Trophoblast cell (in vitro differentiated cells and primary cell): ENCODE measurements around the gene STT3A. TPM values are rescaled to one million over a fixed set of nuclear protein-coding genes. Genes with fewer than 3 reads are reported as not detected.
A peak's percentile ranks its signal among the peaks of the same experiment; 100 is the strongest.

Experiments
- DNase-seq, 2 donors: peaks; one replicate each; pipeline ENCODE4 v3.0.0-alpha.2; 2016
- H2AFZ ChIP-seq: 2 replicates; pipeline ENCODE4 v1.6.1; 2013; ENCODE audit warnings: low read length, moderate library complexity, mild to moderate bottlenecking; ENCODE audit not compliant: insufficient read depth, poor library complexity
- H2AK5ac ChIP-seq: 2 replicates; pipeline ENCODE4 v1.6.1; 2013; ENCODE audit warnings: mild to moderate bottlenecking, low read length
- H2BK120ac ChIP-seq: 2 replicates; pipeline ENCODE4 v1.6.1; 2013; ENCODE audit warnings: low read length, mild to moderate bottlenecking, moderate library complexity; ENCODE audit not compliant: insufficient read depth, poor library complexity
- H2BK12ac ChIP-seq: 2 replicates; pipeline ENCODE4 v1.6.1; 2013; ENCODE audit warnings: mild to moderate bottlenecking, low read length, moderate library complexity
- H2BK5ac ChIP-seq: 2 replicates; pipeline ENCODE4 v1.6.1; 2013; ENCODE audit warnings: low read length, low read depth, moderate library complexity, mild to moderate bottlenecking; ENCODE audit not compliant: poor library complexity
- H3K14ac ChIP-seq: 2 replicates; pipeline ENCODE4 v1.6.1; 2013; ENCODE audit warnings: mild to moderate bottlenecking, low read length
- H3K18ac ChIP-seq: 2 replicates; pipeline ENCODE4 v1.6.1; 2013; ENCODE audit warnings: mild to moderate bottlenecking, low read length
- H3K23ac ChIP-seq: 2 replicates; pipeline ENCODE4 v1.6.1; 2013; ENCODE audit warnings: low read length
- H3K27ac ChIP-seq: 2 replicates; pipeline ENCODE4 v1.5.1; 2013; ENCODE audit warnings: low read depth, mild to moderate bottlenecking, inconsistent platforms, low read length, moderate library complexity
- H3K27me3 ChIP-seq: 2 replicates; pipeline ENCODE4 v1.6.1; 2013; ENCODE audit warnings: inconsistent platforms, mild to moderate bottlenecking, low read length, moderate library complexity; ENCODE audit not compliant: insufficient read depth
- H3K36me3 ChIP-seq, 2 experiments: 1 replicate in 1 of 2; 2 replicates in 1 of 2; pipeline ENCODE4 v1.6.1; 2013; ENCODE audit warnings: low read length in 2 of 2, mild to moderate bottlenecking in 2 of 2, moderate library complexity in 1 of 2; ENCODE audit not compliant: insufficient read depth in 2 of 2, control insufficient read depth in 1 of 2
- H3K4ac ChIP-seq: 2 replicates; pipeline ENCODE4 v1.6.1; 2013; ENCODE audit warnings: low read depth, mild to moderate bottlenecking, low read length, moderate library complexity
- H3K4me1 ChIP-seq, 2 experiments: 1 replicate in 1 of 2; 2 replicates in 1 of 2; pipeline ENCODE4 v1.6.1; 2013; ENCODE audit warnings: low read length in 2 of 2, mild to moderate bottlenecking in 2 of 2, moderate library complexity in 1 of 2; ENCODE audit not compliant: insufficient read depth in 2 of 2, control insufficient read depth in 1 of 2
- H3K4me2 ChIP-seq: 2 replicates; pipeline ENCODE4 v1.6.1; 2013; ENCODE audit warnings: inconsistent platforms, mild to moderate bottlenecking, low read length, moderate library complexity
- H3K4me3 ChIP-seq: 2 replicates; pipeline ENCODE4 v1.5.1; 2013; ENCODE audit warnings: mild to moderate bottlenecking, low read depth, low read length, inconsistent platforms
- H3K79me1 ChIP-seq: one replicate; pipeline ENCODE4 v1.6.1; 2013; ENCODE audit warnings: low read length
- H3K79me2 ChIP-seq: 2 replicates; pipeline ENCODE4 v1.6.1; 2013; ENCODE audit warnings: low read length, mild to moderate bottlenecking; ENCODE audit not compliant: control insufficient read depth, insufficient read depth, poor library complexity
- H3K9ac ChIP-seq: 2 replicates; pipeline ENCODE4 v1.6.1; 2013; ENCODE audit warnings: mild to moderate bottlenecking, low read length
- H3K9me3 ChIP-seq: 2 replicates; pipeline ENCODE4 v1.6.1; 2013; ENCODE audit warnings: low read depth, mild to moderate bottlenecking, control low read depth, inconsistent platforms, low read length; ENCODE audit not compliant: insufficient read depth
- H4K12ac ChIP-seq: 2 replicates; pipeline ENCODE4 v1.6.1; 2013; ENCODE audit warnings: low read depth, mild to moderate bottlenecking, low read length, moderate library complexity
- H4K8ac ChIP-seq: 2 replicates; pipeline ENCODE4 v1.6.1; 2013; ENCODE audit warnings: low read depth, mild to moderate bottlenecking, low read length, moderate library complexity
- H4K91ac ChIP-seq: one replicate; pipeline ENCODE4 v1.6.1; 2013; ENCODE audit warnings: low read depth, mild to moderate bottlenecking, low read length, moderate library complexity
- WGBS: extraction: QIAGEN DNeasy Blood & Tissue Kit; methylation state at CpG from one replicate; pipeline ENCODE4 v1.1.7; 2013; ENCODE audit warnings: missing lambda C conversion rate; ENCODE audit not compliant: insufficient read length, insufficient coverage; ENCODE audit errors: extremely low coverage; 5-methylcytosine and 5-hydroxymethylcytosine counted together
- polyA plus RNA-seq: library from polyadenylated mRNA; stranded (reverse); fragments of 200-250 nt; gene quantifications from 2 replicates; pipeline ENCODE4 v1.2.3, GENCODE V29; 2013

STT3A gene
- 298 and 323 TPM in 2 replicates for polyA plus RNA-seq

- Histone ChIP-seq H2BK120ac (peak within 1 kb of the TSS; percentile 20), H3K79me2 (peaks cover 13% of the 10 kb centered on the region), H2BK5ac (peak within 1 kb of the TSS; percentile 44), H3K36me3 (peaks cover 3 to 4% of the 10 kb centered on the region in 2 experiments), H4K12ac (peak within 1 kb of the TSS; percentile 83), H3K27ac (peak within 1 kb of the TSS; percentile 80), H3K79me1 (peaks cover 15% of the 10 kb centered on the region), H4K8ac (peak within 1 kb of the TSS; percentile 97), H3K14ac (peak within 1 kb of the TSS; percentile 68), H3K23ac (no peak within 1 kb of the TSS), H2AK5ac (peak within 1 kb of the TSS; percentile 28), H3K9ac (peak within 1 kb of the TSS; percentile 98), H3K4ac (peak within 1 kb of the TSS; percentile 53), H3K4me3 (peak within 1 kb of the TSS; percentile 100), H3K9me3 (no peaks in the 10 kb centered on the region), H3K4me2 (peak within 1 kb of the TSS; percentile 88), H3K27me3 (no peaks in the 10 kb centered on the region), H3K18ac (peak within 1 kb of the TSS; percentile 68), H4K91ac (peak within 1 kb of the TSS; percentile 94), H2AFZ (peak within 1 kb of the TSS; percentile 84), H2BK12ac (no peak within 1 kb of the TSS), H3K4me1 (peaks cover 0 to 2% of the 10 kb centered on the region in 2 experiments)
- no CpG with 5 or more reads among the region's 55 CpGs for WGBS
- peak; percentile 100 for DNase-seq
These were observed at the start of gene STT3A for GRCh38 chr11:125592305-125593113. TSS of gene STT3A (plus strand) at chr11:125592852. CDS start at chr11:125595916, 3,064 bp downstream.

- Histone ChIP-seq H2AK5ac (no peak overlapping the region), H3K36me3 (no peaks in the 10 kb centered on the region), H4K12ac (no peak overlapping the region), H3K9ac (no peak overlapping the region), H3K14ac (no peak overlapping the region), H2BK120ac (no peak overlapping the region), H2AFZ (no peak overlapping the region), H2BK5ac (no peak overlapping the region), H3K79me2 (no peaks in the 10 kb centered on the region), H3K18ac (no peak overlapping the region), H3K4ac (no peak overlapping the region), H3K27ac (no peak overlapping the region), H3K79me1 (no peaks in the 10 kb centered on the region), H3K4me3 (no peak overlapping the region), H3K27me3 (no peaks in the 10 kb centered on the region), H3K23ac (no peak overlapping the region), H3K9me3 (peaks cover 8% of the 10 kb centered on the region), H3K4me2 (no peak overlapping the region), H2BK12ac (no peak overlapping the region), H4K91ac (no peak overlapping the region), H3K4me1 (no peaks in the 10 kb centered on the region), H4K8ac (no peak overlapping the region)
- WGBS: no CpG with 5 or more reads among the region's 1 CpG
- DNase-seq: no peak
These were observed 41.9 kb upstream of the STT3A start for GRCh38 chr11:125550780-125551179.

- no peak overlapping the region for H3K18ac ChIP-seq
- no peak overlapping the region for H4K91ac ChIP-seq
- no peak overlapping the region for H2BK120ac ChIP-seq
- H2AK5ac ChIP-seq: no peak overlapping the region
- no peak overlapping the region for H2BK12ac ChIP-seq
- H3K9me3 ChIP-seq: peaks cover 8% of the 10 kb centered on the region
- H3K23ac ChIP-seq: no peak overlapping the region
- H3K4me1 ChIP-seq: no peaks in the 10 kb centered on the region
- H3K79me1 ChIP-seq: no peaks in the 10 kb centered on the region
- H3K4me3 ChIP-seq: no peak overlapping the region
- WGBS: no CpG with 5 or more reads among the region's 1 CpG
- H2AFZ ChIP-seq: no peak overlapping the region
- H3K27me3 ChIP-seq: no peaks in the 10 kb centered on the region
- H4K8ac ChIP-seq: no peak overlapping the region
- H3K79me2 ChIP-seq: no peaks in the 10 kb centered on the region
- H3K27ac ChIP-seq: no peak overlapping the region
- no peak overlapping the region for H2BK5ac ChIP-seq
- DNase-seq: no peak
- no peak overlapping the region for H3K4ac ChIP-seq
- H3K14ac ChIP-seq: no peak overlapping the region
- no peak overlapping the region for H4K12ac ChIP-seq
- H3K4me2 ChIP-seq: no peak overlapping the region
- H3K36me3 ChIP-seq: no peaks in the 10 kb centered on the region
- no peak overlapping the region for H3K9ac ChIP-seq
These were observed 40.8 kb upstream of the STT3A start for GRCh38 chr11:125551835-125552342.

GRCh38 chr11:125552927-125553326 is 39.7 kb upstream of the STT3A start:
- no peak overlapping the region for H3K4ac ChIP-seq
- H3K4me2 ChIP-seq: no peak overlapping the region
- no peak for DNase-seq
- H3K23ac ChIP-seq: no peak overlapping the region
- no peak overlapping the region for H2AFZ ChIP-seq
- H3K9me3 ChIP-seq: peaks cover 8% of the 10 kb centered on the region
- no peaks in the 10 kb centered on the region for H3K36me3 ChIP-seq
- H4K12ac ChIP-seq: no peak overlapping the region
- no peak overlapping the region for H2BK12ac ChIP-seq
- H3K14ac ChIP-seq: no peak overlapping the region
- WGBS: no CpG with 5 or more reads among the region's 2 CpGs
- no peaks in the 10 kb centered on the region for H3K27me3 ChIP-seq
- H4K91ac ChIP-seq: no peak overlapping the region
- no peak overlapping the region for H2BK120ac ChIP-seq
- H2AK5ac ChIP-seq: no peak overlapping the region
- no peak overlapping the region for H3K18ac ChIP-seq
- no peaks in the 10 kb centered on the region for H3K4me1 ChIP-seq
- no peak overlapping the region for H2BK5ac ChIP-seq
- no peak overlapping the region for H3K4me3 ChIP-seq
- no peaks in the 10 kb centered on the region for H3K79me1 ChIP-seq
- no peak overlapping the region for H3K9ac ChIP-seq
- no peak overlapping the region for H4K8ac ChIP-seq
- no peak overlapping the region for H3K27ac ChIP-seq
- no peaks in the 10 kb centered on the region for H3K79me2 ChIP-seq
